GM12874 (cell line): Measurements from ENCODE around the gene YTHDF1.
A peak's percentile ranks its signal among the peaks of the same experiment; 100 is the strongest.

Experiments used
- TF ChIP-seq, protein P1 (sequence below): IDR thresholded peaks from 2 replicates; pipeline ENCODE4 v1.5.1; 2011; ENCODE audit warnings: low read depth, mild to moderate bottlenecking, control low read depth, low read length, moderate library complexity; ENCODE audit not compliant: insufficient read depth

YTHDF1 gene

DNA sequence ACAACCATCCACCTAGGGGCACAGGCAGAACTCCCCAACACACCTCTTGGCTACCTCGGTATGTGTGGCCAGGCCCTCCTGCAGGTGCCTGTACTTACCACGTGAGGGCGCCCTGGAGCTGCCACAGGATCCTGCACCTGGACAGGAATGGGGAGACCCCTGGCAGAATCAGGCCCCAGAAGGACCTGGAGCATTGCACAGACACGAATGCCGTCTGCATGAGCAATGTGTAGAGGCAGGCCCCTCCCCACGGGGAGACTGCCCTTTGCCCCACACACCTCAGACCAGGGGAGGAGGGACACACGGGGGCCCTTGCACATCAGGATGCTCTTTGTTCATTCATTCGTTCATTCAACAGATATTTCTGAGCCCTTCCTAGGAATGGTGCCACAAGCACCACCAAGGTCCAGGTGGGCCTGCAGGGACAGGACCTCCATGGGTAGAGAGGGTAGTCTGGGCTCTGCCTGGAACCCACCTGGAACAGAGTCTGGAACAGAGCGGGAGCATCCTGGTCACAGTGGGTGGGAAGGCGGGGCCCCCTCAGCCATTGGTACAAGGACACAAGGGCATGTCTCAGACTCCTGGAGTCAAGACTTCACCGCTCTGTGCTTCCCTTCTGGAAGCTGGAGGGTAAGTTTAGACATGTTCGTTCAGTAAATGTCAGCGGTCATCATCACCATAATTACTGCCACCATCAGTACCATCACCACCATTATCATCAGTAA is 32.3 kb downstream of the YTHDF1 start:
- TF ChIP-seq, protein P1, sequence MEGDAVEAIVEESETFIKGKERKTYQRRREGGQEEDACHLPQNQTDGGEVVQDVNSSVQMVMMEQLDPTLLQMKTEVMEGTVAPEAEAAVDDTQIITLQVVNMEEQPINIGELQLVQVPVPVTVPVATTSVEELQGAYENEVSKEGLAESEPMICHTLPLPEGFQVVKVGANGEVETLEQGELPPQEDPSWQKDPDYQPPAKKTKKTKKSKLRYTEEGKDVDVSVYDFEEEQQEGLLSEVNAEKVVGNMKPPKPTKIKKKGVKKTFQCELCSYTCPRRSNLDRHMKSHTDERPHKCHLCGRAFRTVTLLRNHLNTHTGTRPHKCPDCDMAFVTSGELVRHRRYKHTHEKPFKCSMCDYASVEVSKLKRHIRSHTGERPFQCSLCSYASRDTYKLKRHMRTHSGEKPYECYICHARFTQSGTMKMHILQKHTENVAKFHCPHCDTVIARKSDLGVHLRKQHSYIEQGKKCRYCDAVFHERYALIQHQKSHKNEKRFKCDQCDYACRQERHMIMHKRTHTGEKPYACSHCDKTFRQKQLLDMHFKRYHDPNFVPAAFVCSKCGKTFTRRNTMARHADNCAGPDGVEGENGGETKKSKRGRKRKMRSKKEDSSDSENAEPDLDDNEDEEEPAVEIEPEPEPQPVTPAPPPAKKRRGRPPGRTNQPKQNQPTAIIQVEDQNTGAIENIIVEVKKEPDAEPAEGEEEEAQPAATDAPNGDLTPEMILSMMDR = peak; percentile 96

GRCh38 chr20:63182946-63183415 is 33.0 kb downstream of the YTHDF1 start:
- TF ChIP-seq, protein P1 = no peak

GRCh38 chr20:63182425-63182824 is 33.5 kb downstream of the YTHDF1 start:
- TF ChIP-seq, protein P1 = no peak

- TF ChIP-seq, protein P1 = no peak
These were observed 34.7 kb downstream of the YTHDF1 start for GRCh38 chr20:63181226-63181625.

DNA sequence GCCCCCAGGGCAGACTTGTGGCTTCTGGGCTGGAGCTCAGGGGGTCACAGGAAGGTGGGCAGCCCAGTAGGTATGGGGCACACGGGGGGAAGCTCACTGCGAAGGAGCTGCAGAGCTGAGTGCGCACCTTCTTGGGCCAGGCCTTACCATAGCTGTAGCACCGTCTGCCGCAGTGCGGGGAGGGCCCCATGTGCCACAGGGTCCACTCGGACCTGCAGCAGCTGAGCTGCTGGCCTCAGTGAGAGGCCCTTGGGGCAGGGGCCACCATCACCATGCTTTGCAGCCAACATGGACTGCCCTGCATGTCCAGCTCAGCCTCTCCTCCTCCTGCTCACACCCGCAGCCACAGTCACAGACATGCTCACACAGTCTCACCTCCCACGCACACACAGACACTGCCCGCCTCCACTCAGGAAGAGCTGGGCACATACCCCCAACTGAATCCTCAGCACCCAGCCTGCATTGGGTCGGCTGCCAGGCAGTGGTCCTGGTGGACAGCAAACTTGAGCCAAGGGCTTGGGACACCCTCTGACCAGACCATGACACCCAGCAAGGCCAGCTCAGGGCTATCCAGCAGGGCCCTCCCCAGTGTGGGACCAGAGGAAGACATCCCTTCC is 35.3 kb downstream of the YTHDF1 start:
- TF ChIP-seq, protein P1 = no peak

DNA sequence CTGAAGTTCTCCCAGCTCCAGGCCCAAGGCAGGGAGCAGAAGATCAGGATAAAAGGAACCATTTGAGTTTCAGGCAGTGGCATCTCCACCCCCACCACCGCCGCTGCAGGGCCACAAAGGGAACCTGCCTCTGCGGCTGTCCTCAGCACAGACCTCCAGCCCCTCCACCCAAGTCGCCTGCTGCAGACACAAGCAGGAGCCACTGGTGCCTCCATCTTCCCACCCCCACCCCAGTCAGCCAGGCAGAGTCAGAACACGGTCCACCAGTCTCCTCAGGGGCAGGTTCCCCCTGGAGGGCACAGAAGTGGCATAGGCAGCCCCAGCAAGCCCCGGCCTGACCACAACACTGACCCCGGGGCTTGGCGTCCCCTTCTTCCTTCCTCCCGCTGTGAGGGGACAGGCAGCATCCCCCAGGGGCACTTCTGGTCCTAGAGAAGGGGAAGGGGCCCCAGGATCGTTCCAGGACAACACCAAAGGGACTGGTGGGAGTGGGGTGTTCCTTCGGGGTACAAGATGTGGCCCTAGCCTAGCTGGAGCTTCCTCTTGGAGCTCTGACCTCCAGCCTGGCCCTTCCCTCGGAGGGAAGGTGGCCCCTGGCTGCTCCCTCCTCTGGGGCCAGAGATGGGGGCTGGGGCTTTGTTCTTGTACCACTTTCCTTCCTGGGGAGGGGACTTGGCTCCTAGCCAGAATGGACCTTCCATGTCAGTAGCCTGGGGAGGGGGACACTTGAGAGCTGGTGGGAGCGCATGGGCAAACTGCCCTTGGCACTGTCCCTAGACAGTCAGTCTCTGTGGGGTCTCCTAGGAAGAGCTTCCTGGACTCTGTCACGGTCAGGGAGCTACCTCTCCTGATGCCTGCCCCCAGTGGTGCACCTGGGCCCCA is 36.0 kb downstream of the YTHDF1 start:
- TF ChIP-seq, protein P1 = no peak
